GM21529 (cell line): ENCODE measurements around the gene GPR160.

Experiments used
- ATAC-seq: cut with Tn5 transposase; IDR thresholded peaks from one replicate; pipeline ENCODE4 v1.9.1; 2021; ENCODE audit not compliant: unreplicated experiment

The GPR160 gene

DNA sequence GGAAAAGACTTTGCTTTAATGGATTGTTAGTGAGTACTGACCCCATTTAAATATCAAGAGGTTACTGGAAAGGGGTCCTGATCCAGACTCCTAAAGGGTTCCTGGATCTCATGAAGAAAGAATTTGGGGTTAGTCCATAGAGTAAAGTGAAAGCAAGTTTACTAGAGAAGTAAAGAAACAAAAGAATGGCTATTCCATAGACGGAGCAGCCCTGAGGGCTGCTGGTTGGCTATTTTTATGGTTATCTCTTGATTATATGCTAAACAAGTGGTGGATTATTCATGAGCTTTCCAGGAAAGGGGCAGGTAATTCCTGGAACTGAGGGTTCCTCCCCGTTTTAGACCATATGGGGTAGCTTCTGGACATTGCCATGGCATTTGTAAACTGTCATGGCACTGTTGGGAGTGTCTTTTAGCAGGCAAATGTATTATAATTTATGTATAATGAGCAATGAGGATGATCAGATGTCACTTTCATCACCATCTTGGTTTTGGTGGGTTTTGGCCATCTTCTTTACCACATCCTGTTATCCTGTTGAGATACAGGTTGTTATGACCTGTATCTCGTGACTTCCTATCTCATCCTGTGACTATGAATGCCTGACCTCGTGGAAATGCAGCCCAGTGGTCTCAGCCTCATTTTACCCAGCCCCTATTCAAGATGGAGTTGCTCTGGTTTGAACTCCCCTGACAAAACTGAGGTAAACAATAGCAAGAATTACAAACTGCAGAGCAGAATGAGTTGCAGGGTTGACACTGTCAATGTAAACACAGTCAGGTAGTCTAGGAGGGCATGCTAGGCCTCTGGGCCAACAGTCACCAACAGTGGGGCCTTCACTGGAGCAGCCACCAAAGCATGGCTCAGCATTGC, 10.3 kb upstream of the GPR160 start:
- no peak for ATAC-seq

DNA sequence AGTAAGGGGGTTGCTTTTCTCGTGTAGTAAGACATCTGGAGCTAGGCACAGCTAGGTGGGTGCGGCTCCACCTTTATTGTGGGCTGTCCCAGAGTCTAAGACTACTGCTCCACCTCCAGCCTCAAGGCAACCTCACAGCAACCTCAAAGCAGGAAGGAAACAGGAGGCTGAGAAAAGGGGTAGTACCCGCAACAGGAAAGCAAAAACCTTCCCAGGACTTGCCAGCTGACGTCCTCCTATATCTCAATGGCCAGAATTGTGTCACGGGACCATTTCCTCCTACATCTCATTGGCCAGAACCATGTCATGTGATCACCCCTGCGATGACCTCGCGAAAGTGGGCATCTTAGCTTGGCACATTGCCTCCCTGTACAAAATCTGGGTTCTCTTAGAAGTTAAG, 4.3 kb upstream of the GPR160 start:
- ATAC-seq: no peak

DNA sequence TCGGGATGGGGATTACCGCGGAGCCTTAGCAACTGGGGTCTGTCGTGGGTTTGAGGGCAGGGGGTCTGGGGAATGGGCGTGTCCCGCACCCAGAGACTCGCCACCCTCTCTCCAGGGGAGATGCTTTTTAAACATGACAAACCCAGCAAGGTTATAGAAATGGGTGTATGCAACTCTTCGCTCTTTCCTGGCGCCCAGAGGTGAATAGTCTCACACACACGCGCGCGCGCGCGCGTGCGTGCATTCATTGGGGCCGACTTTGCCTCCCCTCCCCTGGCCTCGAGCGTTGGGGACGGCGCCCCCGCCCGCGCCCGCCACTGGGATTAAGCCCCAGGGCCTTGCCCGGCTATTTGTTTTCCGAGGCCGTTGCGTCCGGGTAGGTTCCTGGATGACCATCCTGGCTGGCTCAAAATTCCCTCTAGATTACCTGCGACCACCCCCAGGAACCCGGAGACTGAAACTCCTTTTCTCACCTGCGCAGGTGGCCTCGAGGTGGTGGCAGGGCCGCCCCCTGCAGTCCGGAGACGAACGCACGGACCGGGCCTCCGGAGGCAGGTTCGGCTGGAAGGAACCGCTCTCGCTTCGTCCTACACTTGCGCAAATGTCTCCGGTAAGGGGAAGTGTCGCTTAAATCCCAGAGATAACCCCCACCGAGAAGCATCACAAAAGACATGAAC, 777 bp downstream of the GPR160 start:
- ATAC-seq: peak; percentile 13

DNA sequence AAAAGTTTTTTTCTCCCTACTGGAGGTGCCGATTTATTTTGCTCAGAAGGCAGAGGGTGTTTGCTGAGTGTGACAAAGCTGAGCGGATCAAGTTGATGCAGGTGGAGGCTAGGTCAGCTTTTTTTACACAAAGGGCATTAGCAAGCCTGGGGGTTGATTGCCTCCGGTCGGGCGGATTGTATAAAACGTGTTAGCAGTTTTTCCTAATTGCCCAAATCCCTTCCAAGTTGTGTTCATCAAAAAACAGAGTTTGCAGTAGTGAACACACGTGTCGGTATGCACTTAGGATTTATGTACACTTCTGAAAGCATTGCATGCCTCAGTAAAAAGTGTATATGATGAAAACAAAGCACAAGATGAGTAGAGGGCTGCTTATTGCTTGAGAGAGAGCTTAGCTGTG, 2.6 kb downstream of the GPR160 start:
- ATAC-seq: no peak

DNA sequence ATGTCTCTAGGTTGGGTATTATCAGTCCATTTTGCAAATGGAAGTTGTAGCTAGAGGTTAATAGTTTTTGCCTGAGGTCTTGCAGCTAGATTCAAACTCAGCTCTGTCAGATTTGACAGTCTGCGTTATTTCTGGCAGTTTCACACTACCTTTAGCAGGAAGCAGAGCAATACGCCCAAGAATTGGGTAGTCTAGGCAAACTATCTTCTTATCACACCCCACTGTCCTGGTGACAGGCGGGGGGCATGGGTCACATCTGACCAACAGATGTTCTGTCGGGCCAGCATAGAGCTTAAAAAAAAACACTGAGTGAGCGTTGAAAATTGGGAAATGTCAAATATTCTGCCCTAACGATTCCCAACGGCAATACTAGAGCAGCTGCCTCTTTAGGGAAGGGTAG, 5.7 kb downstream of the GPR160 start:
- no peak for ATAC-seq

DNA sequence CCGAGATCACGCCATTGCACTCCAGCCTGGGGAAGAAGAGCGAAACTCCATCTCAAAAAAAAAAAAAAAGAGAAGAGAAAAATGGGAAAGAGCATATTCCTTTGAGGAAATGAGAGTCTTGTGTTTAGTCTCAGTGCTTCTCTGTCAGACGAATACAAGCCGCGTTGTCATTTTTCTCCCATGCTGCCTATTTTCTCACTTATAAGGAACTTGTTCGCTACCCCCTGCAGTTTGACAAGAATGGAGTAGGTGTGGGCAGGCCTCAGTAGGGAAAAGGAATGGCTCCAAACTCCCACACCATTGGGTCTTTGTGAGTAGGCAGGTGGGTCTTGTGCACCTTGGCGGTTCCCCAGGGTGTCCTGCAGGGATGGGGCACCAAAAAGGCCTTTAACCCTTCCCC, 6.5 kb downstream of the GPR160 start:
- ATAC-seq: no peak

DNA sequence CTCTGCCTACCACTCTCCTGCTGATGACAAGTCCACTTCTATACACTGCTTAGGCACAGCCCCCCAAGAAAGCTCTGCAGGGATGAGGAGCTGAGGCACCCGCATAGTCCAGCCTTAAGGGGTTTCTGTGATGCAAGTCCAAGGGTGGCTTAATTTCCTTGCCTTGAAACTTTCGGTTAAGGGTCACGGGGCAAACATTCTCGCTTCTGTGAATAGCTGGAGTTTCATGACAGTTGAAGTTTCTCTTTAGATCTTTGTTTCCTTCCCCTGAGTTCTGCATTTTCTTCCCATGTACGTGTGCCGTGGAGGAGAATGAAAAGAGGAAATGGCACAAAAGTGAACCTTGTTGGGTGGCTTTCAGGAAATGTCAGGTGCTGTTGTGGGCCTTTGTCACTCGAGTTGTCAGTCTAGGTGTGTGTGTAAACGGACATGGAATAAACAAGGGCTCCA, 7.0 kb downstream of the GPR160 start:
- ATAC-seq: peak; percentile 76

DNA sequence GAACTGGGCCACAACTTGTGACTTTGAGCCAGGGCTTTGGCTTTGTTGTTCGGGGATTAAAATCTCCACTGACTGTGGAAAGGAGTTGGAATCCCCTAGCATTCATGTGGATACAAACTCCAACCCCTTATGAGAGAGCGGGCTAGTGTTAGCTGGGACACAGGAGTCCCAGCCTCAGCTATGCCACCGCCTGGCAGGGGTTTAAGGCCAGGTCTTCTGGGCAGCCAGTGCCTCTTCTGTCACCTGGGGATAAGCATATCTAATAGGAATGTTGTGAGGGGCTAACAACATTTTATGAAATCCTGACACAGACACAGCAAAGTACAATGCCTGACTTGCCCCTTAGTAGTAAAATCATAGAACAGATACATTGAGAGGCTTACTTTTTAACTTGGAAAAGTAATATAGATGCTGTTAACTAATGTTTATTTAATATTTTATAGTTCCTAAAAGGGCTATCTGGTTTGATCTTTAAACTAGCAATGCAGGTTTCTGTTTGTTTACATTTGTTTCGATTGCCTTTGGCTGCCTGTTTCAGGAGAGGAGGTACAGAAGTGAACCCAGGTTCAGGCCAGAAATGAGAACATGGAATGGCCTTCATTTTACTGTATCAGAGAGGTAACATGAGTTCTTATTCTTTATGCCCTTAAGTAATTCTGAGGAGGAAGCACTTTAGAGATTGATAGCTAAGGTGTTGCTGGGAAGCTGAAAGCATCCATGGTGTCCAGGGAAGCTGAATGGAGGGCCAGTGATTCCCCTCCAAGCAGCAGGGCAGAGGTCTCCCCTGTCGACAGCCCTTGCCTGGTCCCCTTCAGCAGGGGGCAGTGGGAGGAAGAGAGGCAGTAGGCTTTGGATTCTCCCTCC, 8.7 kb downstream of the GPR160 start:
- no peak for ATAC-seq

DNA sequence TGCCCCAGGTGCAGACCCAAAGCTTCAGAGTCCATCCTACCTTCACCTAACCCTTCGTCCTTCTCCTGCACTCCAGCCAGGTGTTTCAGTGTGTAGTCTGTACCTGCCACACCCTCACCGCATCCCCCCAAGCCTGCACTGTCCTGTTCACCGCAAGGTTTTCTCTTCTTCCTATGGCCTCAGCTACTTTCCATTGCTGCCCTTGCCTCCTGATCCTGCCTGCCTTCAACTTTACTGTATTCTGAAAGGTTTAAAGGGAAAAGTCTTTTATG, 9.3 kb downstream of the GPR160 start:
- no peak for ATAC-seq

DNA sequence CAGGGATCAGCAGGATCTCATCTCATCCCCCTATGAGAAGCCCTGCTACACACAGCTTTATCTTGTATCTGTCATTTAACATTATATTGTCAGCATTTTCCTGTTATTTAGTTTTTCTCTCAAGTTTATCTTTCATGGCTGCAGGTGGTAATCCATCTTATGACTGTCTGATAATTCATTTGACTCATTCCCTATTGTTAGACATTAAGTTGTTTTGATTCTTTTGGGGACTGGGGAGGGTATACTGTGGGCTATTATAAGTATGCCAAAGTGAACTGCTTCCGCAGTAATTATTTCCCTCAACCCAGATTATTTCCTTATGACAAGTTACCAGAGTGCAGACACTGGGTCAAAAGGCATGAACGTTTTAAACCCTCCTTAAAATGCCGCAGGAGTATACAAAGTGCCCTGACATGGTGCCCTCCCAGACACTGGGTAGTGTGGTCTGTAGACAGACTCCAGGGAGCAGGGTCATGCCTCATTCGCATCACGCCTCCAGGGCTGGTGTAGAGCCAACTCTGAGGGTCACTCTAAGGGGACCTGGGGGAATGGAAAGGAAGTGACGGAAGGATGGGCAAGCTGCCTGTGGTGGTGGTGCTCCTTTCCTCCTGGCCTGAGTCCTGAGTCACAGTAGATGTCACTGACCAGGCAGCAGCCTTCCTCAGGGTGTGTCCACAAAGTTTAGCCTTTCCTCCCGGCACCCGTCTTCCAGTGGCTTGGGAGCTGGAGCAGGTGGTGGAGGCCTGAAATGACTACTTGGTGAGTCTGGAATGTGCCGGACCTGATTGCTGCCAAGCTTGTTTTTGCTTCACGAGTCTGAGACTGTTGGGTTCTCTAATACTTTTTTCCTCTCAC, 11.6 kb downstream of the GPR160 start:
- ATAC-seq: no peak

DNA sequence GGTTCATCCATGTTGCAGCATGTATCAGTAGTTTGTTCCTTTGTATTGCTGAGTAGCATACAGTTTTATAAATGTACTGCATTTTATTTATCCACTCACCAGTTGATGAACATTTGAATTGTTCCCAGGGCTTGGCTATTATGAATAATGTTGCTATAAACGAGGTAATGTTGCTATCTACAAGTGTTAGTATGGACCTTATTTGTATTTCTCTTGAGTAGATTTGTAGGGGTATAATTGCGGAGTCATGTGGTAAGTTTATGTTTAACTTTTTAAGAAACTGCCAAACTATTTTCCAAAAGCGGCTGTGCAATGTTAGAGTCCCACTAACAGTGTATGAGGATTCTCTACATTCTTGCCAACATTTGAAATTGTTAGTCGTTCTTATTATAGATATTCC, 13.0 kb downstream of the GPR160 start:
- ATAC-seq: no peak

DNA sequence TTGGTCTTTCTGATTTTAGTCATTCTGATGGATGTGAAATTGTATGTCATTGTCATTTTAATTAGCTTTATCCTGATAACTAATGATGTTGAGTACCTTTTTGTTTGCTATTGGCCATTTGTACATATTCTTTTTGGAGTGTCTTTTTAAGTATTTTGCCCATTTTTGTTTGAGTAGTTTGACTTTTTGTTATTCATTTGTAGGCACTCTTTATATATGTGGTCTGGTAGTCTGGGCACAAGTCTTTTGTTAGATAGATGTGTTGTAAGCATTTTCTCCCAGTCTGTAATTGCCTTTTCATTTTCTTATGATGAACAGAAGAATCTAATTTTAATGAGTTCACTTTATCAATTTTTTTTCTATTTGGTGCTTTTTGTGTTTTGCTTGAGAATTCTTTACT, 14.6 kb downstream of the GPR160 start:
- no peak for ATAC-seq

DNA sequence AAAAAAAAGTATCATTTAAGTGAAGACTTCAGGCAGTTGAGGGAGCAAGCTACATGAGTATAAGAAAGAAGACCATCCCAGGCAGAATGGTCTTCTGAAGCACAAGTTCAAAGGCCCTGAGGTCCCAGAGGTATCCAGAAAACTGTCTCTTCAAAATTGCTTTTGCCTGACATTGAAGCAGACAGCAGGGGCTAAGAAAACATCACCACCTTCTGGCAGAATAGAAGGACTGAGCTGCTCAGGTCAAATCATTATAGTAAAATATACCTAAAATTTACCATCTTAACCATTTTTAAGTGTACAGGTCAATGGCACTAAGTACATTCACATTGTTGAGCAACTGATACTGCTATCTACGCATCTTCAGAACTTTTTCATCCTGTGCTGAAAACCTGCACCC, 16.4 kb downstream of the GPR160 start:
- ATAC-seq: no peak

DNA sequence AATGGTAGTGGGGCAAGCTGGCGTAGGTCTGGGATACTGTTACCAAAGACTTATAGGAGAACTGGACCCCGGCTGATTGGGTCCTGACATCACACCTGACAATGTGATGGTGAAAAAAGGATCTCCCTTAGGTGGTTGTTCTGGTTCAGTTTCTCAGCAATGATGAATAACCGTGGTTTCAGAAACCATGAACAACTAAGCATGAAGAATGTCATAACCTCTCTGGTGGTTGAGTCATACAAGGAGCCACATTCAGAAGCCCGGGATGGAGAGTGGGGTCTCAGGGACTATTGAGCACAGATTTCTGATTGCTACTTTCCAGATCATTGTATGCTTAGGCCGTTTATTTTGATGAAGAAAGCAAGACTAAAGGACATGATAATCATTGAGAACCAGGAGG, 17.4 kb downstream of the GPR160 start:
- peak; percentile 72 for ATAC-seq

DNA sequence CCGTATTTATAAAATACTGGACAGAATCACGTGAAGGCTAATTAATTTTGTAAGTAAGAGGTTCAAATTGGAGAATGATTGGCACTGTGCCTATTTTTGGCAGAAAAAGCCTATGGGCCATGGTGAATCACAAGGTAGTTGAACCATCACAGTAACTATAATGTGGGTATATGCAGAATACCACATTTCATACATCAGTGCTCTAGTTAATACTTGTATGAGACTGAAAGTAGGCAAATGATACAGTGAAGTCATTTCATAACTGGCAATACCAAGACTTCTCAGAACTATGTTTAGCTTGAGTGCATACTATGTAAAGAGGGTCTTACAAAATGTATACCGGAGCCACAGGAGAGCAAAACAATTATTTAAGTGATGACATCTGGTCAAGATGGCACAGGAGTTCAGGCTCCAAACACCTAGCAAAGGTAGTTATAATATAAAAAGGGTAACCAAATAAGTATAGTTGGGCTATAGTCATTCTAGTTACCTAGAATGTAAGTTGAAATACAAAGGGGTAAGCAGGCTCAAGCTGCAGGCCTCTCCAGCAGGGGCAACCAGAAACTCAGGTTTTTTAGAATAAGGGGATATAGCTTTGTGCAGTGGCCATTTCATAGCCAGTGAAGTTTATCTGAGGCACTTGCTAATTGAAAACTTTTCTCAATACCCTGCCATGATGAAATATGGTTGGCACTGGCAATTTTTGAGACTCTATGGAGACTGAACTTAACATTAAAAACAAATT, 19.1 kb downstream of the GPR160 start:
- ATAC-seq: peak; percentile 84

DNA sequence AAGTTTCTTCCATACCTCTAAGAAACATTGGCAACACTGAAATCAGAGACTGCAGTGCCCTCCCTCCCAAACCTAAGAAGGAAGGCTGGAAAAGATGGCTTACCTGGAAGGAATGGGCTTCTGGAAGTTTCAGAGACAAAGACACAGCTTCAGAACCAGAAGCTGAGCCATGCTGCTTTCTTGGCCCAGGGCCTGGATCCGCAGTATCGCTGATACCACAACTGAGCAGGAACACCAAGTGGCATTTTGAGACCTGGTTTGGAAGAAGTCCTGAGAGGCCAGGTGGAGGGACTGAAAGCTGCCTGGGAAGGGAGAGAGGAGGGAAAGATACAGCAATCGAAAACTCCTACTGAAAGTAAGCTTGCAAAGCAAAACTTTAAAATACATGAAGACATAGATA, 19.8 kb downstream of the GPR160 start:
- no peak for ATAC-seq

DNA sequence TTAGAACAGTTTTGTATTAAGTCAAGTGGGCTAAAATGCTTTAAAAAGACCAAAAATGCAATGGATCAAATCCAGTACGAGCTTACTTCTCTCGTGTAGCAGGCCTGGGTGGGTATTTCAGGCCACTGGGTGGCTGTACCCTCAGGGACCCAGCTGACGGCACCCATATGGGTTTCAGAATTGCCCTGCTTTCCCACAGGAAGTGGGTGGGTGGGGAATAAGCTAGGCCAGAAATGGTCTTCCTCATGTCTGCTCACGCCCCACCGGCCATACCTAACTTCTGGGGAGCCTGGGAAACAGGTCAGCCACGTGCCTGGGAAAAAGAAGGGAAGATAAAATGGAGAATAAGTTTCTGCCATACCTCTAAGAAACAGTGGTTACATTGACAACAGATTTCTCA, 20.3 kb downstream of the GPR160 start:
- no peak for ATAC-seq

DNA sequence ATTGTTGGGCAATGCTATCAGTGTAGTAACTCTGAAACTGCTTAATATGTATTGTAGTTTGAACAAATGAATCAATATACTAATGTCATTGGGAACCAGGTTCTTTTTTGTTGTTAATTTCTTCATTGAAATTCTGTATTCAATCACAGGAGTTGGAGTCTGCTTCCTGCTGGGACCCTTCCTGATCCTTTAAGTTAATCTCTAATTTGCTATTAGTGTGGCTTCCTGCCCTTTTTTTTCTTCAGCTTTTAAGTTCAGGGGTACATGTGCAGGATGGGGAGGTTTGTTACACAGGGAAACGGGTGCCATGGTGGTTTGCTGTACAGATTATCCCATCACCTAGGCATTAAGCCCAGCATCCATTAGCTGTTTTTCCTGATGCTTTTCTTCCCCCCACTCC, 21.7 kb downstream of the GPR160 start:
- ATAC-seq: no peak

DNA sequence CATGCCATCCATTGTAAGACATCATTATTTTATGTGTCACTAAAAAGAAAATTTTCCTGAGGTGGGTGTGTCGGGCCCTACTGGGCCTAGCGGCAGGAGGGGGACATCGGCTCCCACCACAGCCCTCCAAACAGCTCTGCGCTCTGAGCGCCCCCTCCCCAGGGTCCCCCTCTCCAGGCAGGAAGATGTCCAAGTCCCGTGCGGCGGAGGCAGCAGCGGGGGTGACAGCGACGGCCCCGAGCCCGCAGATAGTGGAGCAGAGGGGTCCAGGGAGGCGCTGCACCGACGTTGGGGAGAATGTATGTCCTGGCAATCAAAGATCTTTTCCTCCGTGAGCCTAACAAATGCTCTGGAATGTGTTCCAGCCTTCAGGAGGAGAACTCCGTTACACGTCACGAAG, 24.3 kb downstream of the GPR160 start:
- no peak for ATAC-seq

DNA sequence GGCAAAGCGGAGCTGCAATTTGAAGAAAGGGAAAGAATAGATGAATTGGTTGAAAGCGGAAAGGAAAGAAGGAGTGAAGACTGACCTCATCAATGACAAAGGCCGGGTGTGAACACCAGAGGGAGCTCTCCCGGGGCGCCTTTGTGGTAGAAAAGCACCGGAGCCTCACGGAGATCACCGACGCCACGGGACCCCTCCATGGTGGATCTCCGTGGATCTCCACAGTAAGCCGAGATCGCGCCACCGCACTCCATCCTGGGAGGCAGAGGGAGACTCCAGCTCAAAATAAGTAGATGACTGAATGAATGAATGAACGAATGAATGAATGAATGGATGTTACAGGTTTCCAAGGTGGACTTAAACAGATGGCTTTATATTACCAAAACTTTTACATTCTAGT, 25.0 kb downstream of the GPR160 start:
- no peak for ATAC-seq
